Smooth muscle cell (in vitro differentiated cells): ENCODE results near the gene DAB1. TPM values are rescaled to one million over a fixed set of nuclear protein-coding genes. Genes with fewer than 3 reads are reported as not detected.

ENCODE experiments used
- DNase-seq: peaks from one replicate; lab custom pipeline; 2025; ENCODE audit not compliant: unreplicated experiment; lab: John Stamatoyannopoulos, UW
- H2AFZ ChIP-seq: fragments of 200-600 bp; sonication (generic); 2 replicates; pipeline ENCODE4 v1.6.0; 2016; ENCODE audit warnings: antibody characterized with exemption, low read depth, mild to moderate bottlenecking
- H3F3A ChIP-seq: fragments of 200-600 bp; sonication (generic); 2 replicates; pipeline ENCODE4 v1.6.0; 2017; ENCODE audit warnings: antibody characterized with exemption, low read depth
- H3K27ac ChIP-seq: fragments of 200-600 bp; sonication (generic); 2 replicates; pipeline ENCODE4 v1.5.1; 2016; ENCODE audit warnings: low read depth, mild to moderate bottlenecking
- H3K27me3 ChIP-seq: fragments of 200-600 bp; sonication (generic); 2 replicates; pipeline ENCODE4 v1.6.1; 2016; ENCODE audit warnings: low read depth, mild to moderate bottlenecking
- H3K36me3 ChIP-seq: fragments of 200-600 bp; sonication (generic); 2 replicates; pipeline ENCODE4 v1.5.1; 2016; ENCODE audit warnings: low read depth
- H3K4me1 ChIP-seq: fragments of 200-600 bp; sonication (generic); 2 replicates; pipeline ENCODE4 v1.5.1; 2016; ENCODE audit warnings: low read depth
- H3K4me2 ChIP-seq: fragments of 200-600 bp; sonication (generic); 2 replicates; pipeline ENCODE4 v1.6.0; 2016; ENCODE audit warnings: mild to moderate bottlenecking
- H3K4me3 ChIP-seq: fragments of 200-600 bp; sonication (generic); 2 replicates; pipeline ENCODE4 v1.5.1; 2016; ENCODE audit warnings: mild to moderate bottlenecking
- H3K79me2 ChIP-seq: fragments of 200-600 bp; sonication (generic); 2 replicates; pipeline ENCODE4 v1.6.0; 2016; ENCODE audit warnings: low read depth, mild to moderate bottlenecking
- H3K9ac ChIP-seq: fragments of 200-600 bp; sonication (generic); 2 replicates; pipeline ENCODE4 v1.6.0; 2016; ENCODE audit warnings: low read depth
- H3K9me3 ChIP-seq: fragments of 200-600 bp; sonication (generic); replicated peaks from 2 replicates; pipeline ENCODE4 v1.5.1; 2016; ENCODE audit warnings: low read depth
- H4K20me1 ChIP-seq: fragments of 200-600 bp; sonication (generic); 2 replicates; pipeline ENCODE4 v1.6.0; 2016; ENCODE audit warnings: low read depth
- WGBS: methylation state at CpG from one replicate; pipeline ENCODE4 v1.1.7; 2016; ENCODE audit warnings: low lambda C conversion rate; 5-methylcytosine and 5-hydroxymethylcytosine counted together
- polyA plus RNA-seq: library from polyadenylated mRNA; unstranded; fragments of >200 nt; fragmentation: Nextera tagmentation; extraction: Ambion mirVana; gene quantifications from 2 replicates; pipeline ENCODE4 v1.2.1, GENCODE V29; 2016
- total RNA-seq: library from RNA; depleted of rRNA; stranded (reverse); fragments of >200 nt; gene quantifications from 2 replicates; pipeline ENCODE4 v1.2.3, GENCODE V29; 2014
- TF ChIP-seq, protein P1 (sequence below): fragments of 200-600 bp; sonication (generic); IDR thresholded peaks from 2 replicates; pipeline ENCODE4 v1.5.1; 2017; ENCODE audit warnings: borderline replicate concordance, mild to moderate bottlenecking, antibody characterized with exemption; ENCODE audit not compliant: insufficient read depth, poor library complexity, severe bottlenecking

DAB1 gene
- total and polyA plus RNA-seq, 2 experiments from 2014 or later = 0.22 to 0.30 TPM

DNA sequence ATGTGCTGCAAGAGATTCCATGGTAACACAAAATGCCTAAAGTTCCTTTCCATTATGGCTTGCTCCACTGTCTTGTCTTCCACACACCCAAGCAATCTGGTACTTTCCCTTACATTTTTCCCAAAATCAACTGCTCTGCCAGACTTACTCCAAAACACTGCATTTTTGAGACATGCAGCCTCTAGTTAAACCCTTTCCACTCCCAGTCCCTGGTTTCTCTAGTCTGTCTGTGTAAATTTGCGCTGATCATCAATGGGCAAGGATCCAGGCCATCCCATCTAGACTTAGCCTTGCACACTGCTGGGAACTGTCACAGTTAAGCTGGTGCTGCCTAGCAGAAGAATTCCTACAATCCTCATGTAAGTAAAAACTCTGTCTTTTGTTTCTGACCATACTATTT is 47.8 kb downstream of the DAB1 start:
- 81% methylated on average over 1 of the region's 1 CpG for WGBS
- Histone ChIP-seq H3K9ac (no peak overlapping the region), H2AFZ (no peak overlapping the region), H3K9me3 (no peaks in the 10 kb centered on the region), H3K4me1 (no peaks in the 10 kb centered on the region), H4K20me1 (no peaks in the 10 kb centered on the region), H3K4me2 (no peak overlapping the region), H3K36me3 (no peaks in the 10 kb centered on the region), H3F3A (no peaks in the 10 kb centered on the region), H3K27ac (no peak overlapping the region), H3K79me2 (no peaks in the 10 kb centered on the region), H3K27me3 (no peaks in the 10 kb centered on the region), H3K4me3 (no peak overlapping the region)
- no peak for DNase-seq
- TF ChIP-seq, protein P1, sequence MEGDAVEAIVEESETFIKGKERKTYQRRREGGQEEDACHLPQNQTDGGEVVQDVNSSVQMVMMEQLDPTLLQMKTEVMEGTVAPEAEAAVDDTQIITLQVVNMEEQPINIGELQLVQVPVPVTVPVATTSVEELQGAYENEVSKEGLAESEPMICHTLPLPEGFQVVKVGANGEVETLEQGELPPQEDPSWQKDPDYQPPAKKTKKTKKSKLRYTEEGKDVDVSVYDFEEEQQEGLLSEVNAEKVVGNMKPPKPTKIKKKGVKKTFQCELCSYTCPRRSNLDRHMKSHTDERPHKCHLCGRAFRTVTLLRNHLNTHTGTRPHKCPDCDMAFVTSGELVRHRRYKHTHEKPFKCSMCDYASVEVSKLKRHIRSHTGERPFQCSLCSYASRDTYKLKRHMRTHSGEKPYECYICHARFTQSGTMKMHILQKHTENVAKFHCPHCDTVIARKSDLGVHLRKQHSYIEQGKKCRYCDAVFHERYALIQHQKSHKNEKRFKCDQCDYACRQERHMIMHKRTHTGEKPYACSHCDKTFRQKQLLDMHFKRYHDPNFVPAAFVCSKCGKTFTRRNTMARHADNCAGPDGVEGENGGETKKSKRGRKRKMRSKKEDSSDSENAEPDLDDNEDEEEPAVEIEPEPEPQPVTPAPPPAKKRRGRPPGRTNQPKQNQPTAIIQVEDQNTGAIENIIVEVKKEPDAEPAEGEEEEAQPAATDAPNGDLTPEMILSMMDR = no peak

DNA sequence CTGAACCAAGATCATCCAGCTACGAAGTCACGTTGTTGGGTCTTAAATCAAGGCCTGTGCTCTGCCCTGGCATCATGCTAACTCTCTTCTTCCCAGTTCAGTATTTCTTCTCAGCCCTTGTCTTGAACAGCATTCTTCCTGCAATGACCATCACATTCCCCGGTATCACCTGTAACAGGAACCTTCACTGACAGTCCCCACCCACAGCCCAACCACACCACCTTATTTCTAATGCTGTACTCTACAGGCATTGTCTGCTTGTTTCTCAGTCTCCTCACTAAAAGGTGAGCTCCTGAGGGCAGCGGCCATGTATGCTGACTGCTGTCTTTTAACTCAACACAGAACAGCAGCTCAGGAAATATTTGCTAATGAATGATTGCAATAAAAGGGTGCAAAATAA is 54.0 kb downstream of the DAB1 start:
- Histone ChIP-seq H3K4me2 (no peak overlapping the region), H2AFZ (no peak overlapping the region), H3F3A (no peaks in the 10 kb centered on the region), H3K79me2 (no peaks in the 10 kb centered on the region), H3K9ac (no peak overlapping the region), H3K36me3 (no peaks in the 10 kb centered on the region), H3K27ac (no peak overlapping the region), H3K4me3 (no peak overlapping the region), H3K27me3 (no peaks in the 10 kb centered on the region), H3K4me1 (no peaks in the 10 kb centered on the region), H4K20me1 (no peaks in the 10 kb centered on the region), H3K9me3 (no peaks in the 10 kb centered on the region)
- DNase-seq = no peak
- TF ChIP-seq, protein P1 = no peak
- 83% methylated on average over 4 of the region's 4 CpGs for whole genome bisulfite sequencing

DNA sequence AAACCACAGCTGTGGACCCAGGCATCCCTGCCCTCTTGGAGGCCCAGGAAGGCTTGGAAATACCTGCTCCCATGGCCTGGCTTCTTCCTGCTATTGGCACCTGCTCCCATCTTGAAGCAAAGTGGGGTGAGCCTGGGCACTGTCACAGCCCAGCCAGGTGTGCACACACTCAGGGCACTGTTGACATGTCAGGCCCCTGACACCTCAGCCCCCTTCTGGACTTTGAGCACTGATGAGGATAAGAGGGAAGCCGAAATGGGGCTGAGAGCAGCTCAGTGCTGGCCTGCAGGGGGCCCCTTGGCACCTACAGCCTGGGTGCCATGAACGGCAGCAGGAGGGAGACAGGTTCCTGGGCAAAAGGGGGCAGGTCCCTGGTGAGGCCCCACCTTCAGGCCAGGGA is 55.9 kb downstream of the DAB1 start:
- Histone ChIP-seq H3K27ac (no peak overlapping the region), H3K9ac (no peak overlapping the region), H3K4me2 (no peak overlapping the region), H3K27me3 (no peaks in the 10 kb centered on the region), H3K36me3 (no peaks in the 10 kb centered on the region), H4K20me1 (no peaks in the 10 kb centered on the region), H3K4me3 (no peak overlapping the region), H3K79me2 (no peaks in the 10 kb centered on the region), H3F3A (no peaks in the 10 kb centered on the region), H3K9me3 (no peaks in the 10 kb centered on the region), H2AFZ (no peak overlapping the region), H3K4me1 (no peaks in the 10 kb centered on the region)
- TF ChIP-seq, protein P1 = no peak
- DNase-seq = no peak
- WGBS = 81% methylated on average over 2 of the region's 2 CpGs

DNA sequence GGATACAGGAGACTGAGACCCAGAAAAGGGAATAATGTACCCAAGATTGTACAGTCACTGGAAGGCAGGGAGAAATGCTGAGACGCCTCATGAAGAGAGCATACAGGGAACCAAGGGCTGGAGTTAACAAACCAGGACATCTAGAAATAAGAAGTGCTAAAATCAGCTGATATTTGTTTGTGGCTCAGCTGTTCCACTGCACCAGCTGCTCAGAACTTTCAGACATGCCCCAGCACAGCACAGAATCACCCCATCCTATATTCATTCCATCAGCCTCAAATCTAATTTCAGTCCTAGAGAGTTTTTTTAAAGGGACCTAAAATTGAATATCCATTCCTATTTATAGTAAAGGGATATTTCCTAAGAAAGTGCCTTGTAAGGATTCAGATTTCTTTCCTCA is 60.2 kb downstream of the DAB1 start:
- no peaks in the 10 kb centered on the region for H3K9me3 ChIP-seq
- no peak overlapping the region for H2AFZ ChIP-seq
- no peak for DNase-seq
- no peaks in the 10 kb centered on the region for H3F3A ChIP-seq
- H3K4me3 ChIP-seq = no peak overlapping the region
- H3K27ac ChIP-seq = no peak overlapping the region
- H3K4me1 ChIP-seq = no peaks in the 10 kb centered on the region
- no peaks in the 10 kb centered on the region for H3K36me3 ChIP-seq
- 88% methylated on average over 1 of the region's 1 CpG for WGBS
- no peaks in the 10 kb centered on the region for H4K20me1 ChIP-seq
- no peak overlapping the region for H3K4me2 ChIP-seq
- TF ChIP-seq, protein P1 = no peak
- H3K79me2 ChIP-seq = no peaks in the 10 kb centered on the region
- H3K27me3 ChIP-seq = no peaks in the 10 kb centered on the region
- H3K9ac ChIP-seq = no peak overlapping the region
